Activated T-cell treated with anti-CD3 and anti-CD28 coated beads for 4 hours (primary cell): ENCODE measurements around the gene ZNHIT2.

Experiments
- DNase-seq: peaks from one replicate; pipeline ENCODE4 v3.0.0-alpha.2; 2020

Gene ZNHIT2

GRCh38 chr11:65102142-65103095 is 15.1 kb downstream of the ZNHIT2 start:
- no peak for DNase-seq

- DNase-seq, result no peak
These were observed 16.7 kb downstream of the ZNHIT2 start for GRCh38 chr11:65100674-65101350.

DNA sequence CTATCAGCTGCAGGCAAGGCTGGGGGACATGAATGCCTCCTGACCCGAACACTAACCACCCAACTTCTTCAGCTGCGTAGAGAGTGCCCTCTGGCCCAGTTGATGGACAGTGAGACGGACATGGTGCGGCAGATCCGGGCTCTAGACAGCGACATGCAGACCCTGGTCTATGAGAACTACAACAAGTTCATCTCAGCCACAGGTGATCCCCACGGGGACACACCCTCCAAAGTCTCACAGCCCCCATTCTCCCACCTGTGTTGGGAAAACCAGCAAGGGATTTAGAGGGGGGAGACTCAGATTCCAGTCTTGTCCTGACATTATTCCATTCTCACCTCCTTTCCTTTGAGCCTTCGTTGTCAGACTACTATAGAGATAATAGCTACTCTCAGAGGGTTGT is 20.6 kb downstream of the ZNHIT2 start:
- DNase-seq, result no peak

DNA sequence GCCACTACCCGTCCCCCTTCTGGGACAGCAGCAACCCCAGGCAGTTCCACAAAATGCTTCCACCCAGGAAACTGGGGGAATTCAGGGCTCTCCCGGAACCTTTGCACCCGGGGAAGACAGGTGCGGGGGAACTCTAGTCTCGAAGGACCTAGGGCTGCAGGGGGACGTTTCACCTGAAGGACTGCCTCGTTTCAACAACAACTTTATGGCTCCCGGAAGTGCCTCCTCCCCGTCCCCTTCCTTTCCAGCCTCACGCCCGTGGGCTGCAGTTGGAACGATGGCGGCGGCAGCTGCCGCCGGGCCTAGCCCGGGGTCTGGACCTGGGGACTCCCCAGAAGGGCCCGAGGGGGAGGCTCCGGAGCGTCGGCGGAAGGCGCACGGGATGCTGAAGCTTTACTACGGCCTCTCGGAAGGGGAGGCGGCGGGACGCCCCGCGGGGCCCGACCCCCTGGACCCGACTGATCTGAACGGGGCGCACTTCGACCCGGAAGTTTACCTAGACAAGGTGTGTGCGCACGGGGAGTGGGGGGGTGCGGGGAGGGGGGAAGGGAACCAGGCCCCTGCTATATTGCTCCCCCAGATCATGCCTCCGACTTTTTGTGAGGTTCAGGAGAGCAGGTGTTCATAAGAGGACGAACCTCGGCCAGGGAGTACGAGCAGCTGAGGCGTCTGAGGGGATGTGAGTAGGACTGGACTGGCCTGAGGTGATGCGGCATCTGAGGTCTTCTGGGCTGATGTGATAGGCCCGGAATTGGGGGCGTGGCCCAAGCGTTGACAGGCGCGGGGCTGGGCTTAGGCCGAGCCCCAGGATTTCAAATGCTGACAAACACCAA is 21.3 kb downstream of the ZNHIT2 start, which contains the start of gene VPS51:
VPS51 (plus strand) TSS at position 241 of the 833 bp plus-strand sequence; CDS start at position 278, 37 bp downstream.
- peak; percentile 78 for DNase-seq

- DNase-seq, result no peak
These were observed 22.1 kb downstream of the ZNHIT2 start for GRCh38 chr11:65095427-65095826.

GRCh38 chr11:65090628-65091027 is 26.9 kb downstream of the ZNHIT2 start:
- DNase-seq, result no peak

DNA sequence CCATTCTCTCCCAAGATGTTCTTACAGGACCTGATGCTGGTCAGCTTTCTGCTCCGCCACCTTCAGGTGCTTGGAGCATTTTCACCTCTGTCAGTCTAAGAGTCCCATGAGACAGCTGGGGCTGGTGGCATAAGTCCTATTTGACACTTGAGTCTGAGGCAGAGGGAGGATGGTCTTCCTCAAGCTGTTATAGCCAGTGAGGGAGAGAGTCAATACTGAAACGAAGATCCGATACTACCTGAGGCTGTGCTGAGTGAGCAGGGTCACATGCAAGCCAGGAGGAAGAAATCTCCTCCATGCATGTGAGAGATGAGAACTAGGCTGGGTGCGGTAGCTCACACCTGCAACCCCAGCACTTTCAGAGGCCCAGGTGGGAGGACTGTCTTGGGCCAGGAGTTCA is 27.9 kb downstream of the ZNHIT2 start:
- DNase-seq, result no peak

GRCh38 chr11:65087827-65088226 is 29.7 kb downstream of the ZNHIT2 start:
- DNase-seq, result no peak

DNA sequence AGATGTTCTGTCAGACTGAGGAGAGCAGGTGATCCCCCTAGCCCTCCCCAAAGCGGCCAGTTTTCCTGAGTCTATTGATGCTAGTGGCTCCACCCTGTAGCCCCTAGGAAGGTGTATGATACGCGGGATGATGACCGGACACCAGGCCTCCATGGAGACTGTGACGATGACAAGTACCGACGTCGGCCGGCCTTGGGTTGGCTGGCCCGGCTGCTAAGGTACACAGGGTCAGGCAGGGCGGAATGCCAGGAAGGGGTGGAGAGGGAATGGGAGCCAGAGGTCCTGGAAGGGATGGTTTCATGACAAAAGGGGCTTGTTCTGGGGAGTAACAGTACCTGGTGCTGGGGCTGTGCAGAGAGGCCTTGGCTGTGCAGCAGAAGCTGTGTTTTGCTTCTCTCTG is 30.3 kb downstream of the ZNHIT2 start:
- no peak for DNase-seq

- DNase-seq, result no peak
These were observed 30.7 kb downstream of the ZNHIT2 start for GRCh38 chr11:65086809-65087208.

DNA sequence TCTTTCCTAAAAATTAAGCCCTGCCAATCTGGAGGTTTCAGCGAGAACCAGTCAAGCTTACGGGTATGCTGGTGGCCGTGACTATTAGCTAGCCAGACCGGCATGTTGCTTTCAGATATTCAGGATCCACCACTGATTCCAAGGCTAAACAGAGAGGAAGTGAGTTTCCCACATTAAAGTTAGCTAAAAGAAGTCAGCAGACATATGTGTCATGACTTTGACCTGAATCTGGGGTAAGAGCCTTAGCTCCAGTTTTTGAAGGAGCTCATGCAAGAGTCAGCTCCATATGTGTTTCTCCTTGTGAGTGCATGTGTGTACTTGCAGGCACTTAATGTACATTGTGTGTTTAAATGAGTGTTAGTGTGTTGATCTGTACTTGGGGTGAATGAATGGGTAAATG is 32.1 kb downstream of the ZNHIT2 start:
- no peak for DNase-seq

- no peak for DNase-seq
These were observed 32.7 kb downstream of the ZNHIT2 start for GRCh38 chr11:65084598-65085375.

GRCh38 chr11:65083834-65084597 is 33.5 kb downstream of the ZNHIT2 start, which contains the start of the genes CDCA5 and ZFPL1:
TSS of gene CDCA5 (minus strand) at chr11:65084040. CDS start at chr11:65083978, 62 bp downstream.
TSS of gene ZFPL1 (plus strand) at chr11:65084222. CDS start at chr11:65084699, 477 bp downstream.
- DNase-seq, result peak; percentile 93

DNA sequence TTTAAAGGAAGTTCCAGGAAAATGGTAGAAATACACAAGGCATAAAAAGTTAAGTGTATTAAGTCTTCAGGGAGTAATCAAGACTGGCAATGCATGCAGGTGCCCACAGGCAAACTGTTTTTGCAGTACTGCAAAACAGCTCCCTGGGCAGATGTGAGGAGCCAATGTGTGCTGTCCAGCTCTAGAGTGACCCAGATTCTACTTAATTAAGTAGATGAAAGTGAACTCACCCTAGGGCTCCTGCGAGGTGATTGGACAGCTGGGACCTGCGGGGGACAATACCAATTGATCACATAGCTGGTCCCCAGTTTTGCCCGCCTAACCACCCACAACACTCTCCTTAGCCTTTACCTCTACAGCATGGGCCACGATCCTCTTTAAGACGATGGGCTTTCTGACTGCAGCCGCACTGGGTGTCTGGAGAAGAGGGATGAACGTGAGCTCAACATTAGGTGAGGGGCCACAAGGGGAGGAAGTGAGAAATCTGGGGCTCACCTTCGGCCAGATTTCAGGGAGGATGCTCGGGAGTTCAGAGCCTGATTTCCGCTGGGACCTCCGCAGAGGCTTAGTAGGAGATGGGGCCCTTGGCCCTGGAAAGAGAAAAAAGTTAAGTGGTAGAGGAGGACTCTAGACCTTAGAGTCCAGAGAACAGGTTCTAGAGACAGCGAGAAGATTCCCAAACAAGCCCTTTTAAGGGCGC is 34.2 kb downstream of the ZNHIT2 start:
- DNase-seq, result no peak

DNA sequence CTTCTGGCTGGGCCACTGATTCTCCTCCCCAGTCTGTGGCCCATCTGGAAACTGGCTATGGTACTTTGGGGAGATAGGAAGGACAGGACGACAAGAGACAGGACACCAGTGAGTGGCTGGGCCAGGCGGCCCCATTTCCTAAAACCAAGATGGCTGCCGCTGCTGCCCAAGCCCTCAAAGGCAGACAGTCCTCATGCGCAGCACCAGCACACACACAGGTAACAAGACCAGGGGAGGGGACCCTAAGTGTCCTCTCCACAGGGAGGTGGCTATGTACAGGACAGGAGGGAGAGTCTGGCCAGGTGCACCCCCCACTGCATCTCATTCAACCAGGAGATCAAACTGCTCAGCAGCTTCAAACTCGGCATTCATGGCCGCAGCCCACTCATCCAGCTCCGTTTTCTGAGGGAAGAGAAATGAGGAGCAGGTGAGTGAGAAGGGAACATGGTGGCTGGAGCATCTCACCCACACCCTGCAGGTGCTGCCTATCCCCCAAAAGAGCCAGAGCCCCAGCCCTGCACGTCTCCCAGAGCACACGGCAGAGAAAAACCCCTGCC is 38.6 kb downstream of the ZNHIT2 start:
- DNase-seq, result no peak

GRCh38 chr11:65078151-65078550 is 39.4 kb downstream of the ZNHIT2 start:
- peak; percentile 68 for DNase-seq

DNA sequence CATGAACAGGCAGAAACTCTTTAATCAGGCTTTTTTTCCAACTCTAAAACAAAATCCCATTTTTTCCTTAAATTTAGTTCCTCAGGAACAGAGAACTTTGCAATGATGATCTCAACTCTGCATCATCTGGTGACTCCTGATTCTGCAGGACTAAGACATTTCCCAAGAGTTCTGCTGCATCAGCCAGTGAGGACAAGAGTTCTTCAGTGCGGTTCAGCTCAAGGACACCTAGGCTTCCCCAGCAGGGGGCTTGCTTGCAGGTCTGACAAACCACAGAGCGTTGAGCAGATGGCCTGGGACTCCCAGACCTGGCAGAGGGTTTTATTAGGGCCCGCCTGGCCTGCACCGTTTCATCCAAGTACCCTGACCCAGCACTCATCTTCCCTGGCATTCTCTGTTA is 40.0 kb downstream of the ZNHIT2 start:
- DNase-seq, result no peak

- no peak for DNase-seq
These were observed 44.9 kb downstream of the ZNHIT2 start for GRCh38 chr11:65072631-65072966.

DNA sequence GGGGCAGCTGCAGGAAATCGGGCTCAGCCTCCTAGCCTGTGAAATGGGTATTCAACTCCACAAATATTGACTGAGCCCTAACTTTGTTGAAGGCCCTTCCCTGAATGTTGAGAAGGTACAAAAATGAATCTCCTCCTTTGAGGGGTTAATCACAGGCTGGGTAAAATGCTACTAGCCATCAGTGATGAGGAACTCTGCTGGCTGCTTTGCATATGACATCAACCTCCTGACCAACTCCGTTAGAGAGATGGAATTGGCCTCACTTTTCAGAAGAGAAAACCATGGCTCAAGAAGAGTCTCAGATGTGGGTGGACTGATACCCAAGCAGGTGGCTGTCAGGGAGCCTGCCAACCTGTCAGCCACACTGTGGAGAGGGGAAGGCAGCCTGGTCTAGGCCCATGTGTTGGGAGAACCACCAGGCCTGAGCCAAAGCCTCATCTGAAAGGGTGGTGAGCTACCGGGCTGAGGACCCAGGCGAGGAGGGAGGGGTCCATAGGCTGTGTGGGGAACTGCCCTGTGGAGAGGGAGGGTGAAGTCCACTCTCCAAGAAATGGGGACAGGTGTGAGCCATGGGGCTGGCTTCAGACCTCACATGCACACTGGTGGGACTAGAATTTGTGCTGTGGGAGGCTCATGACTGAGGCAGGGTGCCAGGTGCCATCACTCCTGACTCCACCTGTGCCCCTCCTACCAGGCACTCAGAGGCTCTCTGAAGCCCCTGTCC is 45.4 kb downstream of the ZNHIT2 start:
- DNase-seq, result no peak

GRCh38 chr11:65069217-65069616 is 48.3 kb downstream of the ZNHIT2 start:
- no peak for DNase-seq
